Body of pancreas (tissue), 4 donors: Measurements from ENCODE around the gene NKAIN4. TPM values are rescaled to one million over a fixed set of nuclear protein-coding genes. Genes with fewer than 3 reads are reported as not detected.
"Not testable (repeated sequence)": the region's sequence is repeated elsewhere in the genome, so short reads cannot be mapped to it uniquely, and the experiment has no call there.

Experiments used
- ATAC-seq: fragments of 150-250 bp; one replicate; pipeline ENCODE4 v1.9.1; 2016
- DNase-seq, 4 donors: peaks; one replicate each; pipeline ENCODE4 v3.0.0-alpha.2; 2019
- H3K27ac ChIP-seq, 4 donors: fragments of 200-600 bp; sonication (generic); 1 replicate in 3 of 4; 2 replicates in 1 of 4; pipeline versions ENCODE4 v1.5.1 to v1.6.1; 2016 to 2019; ENCODE audit warnings: mild to moderate bottlenecking in 1 of 4, mixed read lengths in 1 of 4, moderate library complexity in 1 of 4
- H3K27me3 ChIP-seq, 2 donors: fragments of 200-600 bp; sonication (generic); one replicate each; pipeline ENCODE4 v1.6.0; 2016; ENCODE audit warnings: mild to moderate bottlenecking in 1 of 2
- H3K36me3 ChIP-seq, 2 donors: fragments of 200-600 bp; sonication (generic); replicated peaks in 1 of 2; 2 replicates each; pipeline ENCODE4 v1.5.1; 2016; ENCODE audit warnings: low read depth in 2 of 2; ENCODE audit not compliant: insufficient read depth in 1 of 2
- H3K4me1 ChIP-seq: fragments of 200-600 bp; sonication (generic); one replicate; pipeline ENCODE4 v1.6.0; 2016
- H3K4me3 ChIP-seq, 2 donors: fragments of 200-600 bp; sonication (generic); 1 replicate in 1 of 2; 2 replicates in 1 of 2; pipeline ENCODE4 v1.5.1; 2016 to 2019
- H3K9me3 ChIP-seq, 3 donors: fragments of 200-600 bp; sonication (generic); 1 replicate in 2 of 3; 2 replicates in 1 of 3; pipeline ENCODE4 v1.5.1; 2016
- POLR2A ChIP-seq, 3 donors: fragments of 450-650 bp; IDR thresholded peaks; one replicate each; pipeline ENCODE4 v1.6.1; 2016; ENCODE audit warnings: antibody characterized with exemption in 3 of 3, mild to moderate bottlenecking in 2 of 3
- WGBS, 2 donors: methylation state at CpG; one replicate each; pipeline ENCODE4 v1.1.5; 2017; 5-methylcytosine and 5-hydroxymethylcytosine counted together
- intact Hi-C: fragments of 100-400 bp; cut with DNase I; formaldehyde crosslinking; loops from one replicate; pipeline ENCODE4 v1.15.1; 2023
- total RNA-seq, 2 donors: library from RNA; depleted of rRNA; stranded (reverse); fragments of >200 nt; gene quantifications; one replicate each; pipeline ENCODE4 v1.1.0, GENCODE V29; 2016
- TF ChIP-seq, protein P1 (sequence below), 7 experiments: fragments of 450-650 bp in 4 of 7; fragments of 200-600 bp in 3 of 7; sonication (generic) in 3 of 7; IDR thresholded peaks; one replicate each; pipeline ENCODE4 v1.5.1; 2016 to 2019; ENCODE audit warnings: antibody characterized with exemption in 7 of 7

The NKAIN4 gene
- total RNA-seq, 2 donors from 2014 or later, result not detected

DNA sequence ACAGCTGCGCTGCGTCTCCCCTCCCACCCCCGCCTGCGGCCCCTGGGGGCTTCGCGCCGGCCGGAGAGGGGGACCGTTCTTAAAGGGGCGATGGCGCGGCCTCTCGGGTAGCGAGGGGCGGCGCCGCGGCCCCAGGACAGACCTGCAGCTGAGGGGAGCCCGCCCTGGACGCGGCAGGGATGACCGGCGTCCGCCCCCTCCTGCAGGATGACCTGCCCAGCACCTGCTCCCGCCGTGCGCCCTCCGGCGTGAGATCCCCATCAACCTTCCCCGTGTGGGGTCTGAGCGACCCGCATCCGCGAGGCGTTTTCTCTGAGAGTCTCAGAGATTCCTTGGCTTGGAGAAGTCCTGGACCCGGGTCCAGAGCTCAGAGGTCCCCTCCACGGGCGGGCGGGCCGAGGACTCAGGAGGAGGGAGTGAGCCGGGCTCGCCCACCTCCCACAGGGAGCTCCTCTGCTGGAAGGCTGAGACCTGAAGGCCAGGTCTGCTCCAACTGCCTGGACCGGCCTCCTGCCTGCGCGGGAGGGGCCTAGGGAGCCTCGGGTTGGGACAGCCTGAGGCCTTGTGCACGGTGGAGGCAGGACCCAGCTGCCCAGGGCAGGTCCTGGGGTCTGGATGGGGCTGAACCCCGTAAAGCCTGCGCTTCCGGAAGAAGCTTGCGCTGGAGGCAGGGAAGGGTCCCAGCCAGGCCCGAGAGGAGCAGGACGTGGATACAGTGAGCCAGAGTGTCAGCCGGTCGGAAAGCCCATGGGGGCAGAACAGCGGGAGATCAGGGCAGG lies 532 bp upstream of the NKAIN4 start:
- Histone ChIP-seq H3K9me3 (no peaks in the 10 kb centered on the region), H3K27me3 (peaks cover 0 to 19% of the 10 kb centered on the region in 2 donors)

DNA sequence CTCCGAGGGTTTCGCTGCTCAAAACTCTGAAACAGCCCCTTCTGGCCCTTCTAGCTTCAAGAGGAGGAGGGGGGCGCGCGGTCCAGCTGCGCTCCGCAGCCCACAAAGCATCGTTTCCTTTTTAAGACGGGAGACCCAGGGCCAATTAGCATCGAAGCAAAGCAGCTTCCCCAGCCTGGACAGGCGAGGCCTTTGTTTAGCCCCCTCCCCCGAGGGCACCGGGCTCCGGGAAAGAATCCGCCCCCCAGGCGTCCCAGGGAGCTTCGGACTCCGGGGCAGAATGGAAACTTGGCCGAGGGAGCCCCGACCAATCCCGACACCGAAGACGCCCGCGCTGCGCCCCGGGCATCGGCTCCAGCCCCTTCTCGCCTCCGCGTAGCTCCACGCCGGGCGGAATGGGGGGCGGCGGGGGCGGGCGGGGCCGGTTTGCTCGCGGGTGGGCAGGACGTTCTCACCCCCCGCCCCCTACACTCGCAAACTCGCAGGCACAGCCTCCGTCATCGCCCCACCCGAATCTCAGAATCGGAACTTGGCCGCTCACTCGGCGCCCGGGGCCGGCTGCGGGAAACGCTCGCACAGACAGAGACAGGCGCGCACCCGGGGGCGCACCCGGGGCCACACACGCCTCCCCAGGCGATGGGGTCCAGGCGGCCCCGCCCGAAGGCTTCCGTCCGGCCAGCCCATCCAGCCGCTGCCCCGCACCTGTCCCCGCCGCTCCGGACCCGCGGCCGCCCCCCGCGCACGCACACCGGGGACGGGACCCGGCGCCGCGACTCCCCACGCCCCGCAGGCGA lies 628 bp downstream of the NKAIN4 start:
- H3K4me3 ChIP-seq, result no peak overlapping the region
- peaks cover 12% of the 10 kb centered on the region for H3K4me1 ChIP-seq
- H3K9me3 ChIP-seq, result no peaks in the 10 kb centered on the region
- peaks cover 0 to 19% of the 10 kb centered on the region in 2 donors for H3K27me3 ChIP-seq
- no peaks in the 10 kb centered on the region for H3K36me3 ChIP-seq
- DNase-seq (no peak), ATAC-seq (no peak)
- no peak for TF ChIP-seq POLR2A (IDR thresholded peaks at IDR 0.05)
- TF ChIP-seq, protein P1, sequence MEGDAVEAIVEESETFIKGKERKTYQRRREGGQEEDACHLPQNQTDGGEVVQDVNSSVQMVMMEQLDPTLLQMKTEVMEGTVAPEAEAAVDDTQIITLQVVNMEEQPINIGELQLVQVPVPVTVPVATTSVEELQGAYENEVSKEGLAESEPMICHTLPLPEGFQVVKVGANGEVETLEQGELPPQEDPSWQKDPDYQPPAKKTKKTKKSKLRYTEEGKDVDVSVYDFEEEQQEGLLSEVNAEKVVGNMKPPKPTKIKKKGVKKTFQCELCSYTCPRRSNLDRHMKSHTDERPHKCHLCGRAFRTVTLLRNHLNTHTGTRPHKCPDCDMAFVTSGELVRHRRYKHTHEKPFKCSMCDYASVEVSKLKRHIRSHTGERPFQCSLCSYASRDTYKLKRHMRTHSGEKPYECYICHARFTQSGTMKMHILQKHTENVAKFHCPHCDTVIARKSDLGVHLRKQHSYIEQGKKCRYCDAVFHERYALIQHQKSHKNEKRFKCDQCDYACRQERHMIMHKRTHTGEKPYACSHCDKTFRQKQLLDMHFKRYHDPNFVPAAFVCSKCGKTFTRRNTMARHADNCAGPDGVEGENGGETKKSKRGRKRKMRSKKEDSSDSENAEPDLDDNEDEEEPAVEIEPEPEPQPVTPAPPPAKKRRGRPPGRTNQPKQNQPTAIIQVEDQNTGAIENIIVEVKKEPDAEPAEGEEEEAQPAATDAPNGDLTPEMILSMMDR (IDR thresholded peaks at IDR 0.05), result no peak
- WGBS, 2 donors, result 0 to 1% methylated on average over 2 to 82 of the region's 89 CpGs
- H3K27ac ChIP-seq, result no peak overlapping the region
- intact Hi-C loops, result no loop called here

More for the DNA sequence above, 532 bp upstream of the NKAIN4 start:
- Histone ChIP-seq H3K4me3 (no peak overlapping the region), H3K4me1 (peaks cover 12% of the 10 kb centered on the region), H3K27ac (no peak overlapping the region), H3K36me3 (no peaks in the 10 kb centered on the region)
- intact Hi-C loops, result no loop called here
- TF ChIP-seq POLR2A (IDR thresholded peaks at IDR 0.05), result no peak
- TF ChIP-seq, protein P1 (IDR thresholded peaks at IDR 0.05), result no peak
- DNase-seq (peak in 1 of 4 donors; percentile 14), ATAC-seq (no peak)
- WGBS, 2 donors, result 5 to 25% methylated on average over 2 to 45 of the region's 56 CpGs

DNA sequence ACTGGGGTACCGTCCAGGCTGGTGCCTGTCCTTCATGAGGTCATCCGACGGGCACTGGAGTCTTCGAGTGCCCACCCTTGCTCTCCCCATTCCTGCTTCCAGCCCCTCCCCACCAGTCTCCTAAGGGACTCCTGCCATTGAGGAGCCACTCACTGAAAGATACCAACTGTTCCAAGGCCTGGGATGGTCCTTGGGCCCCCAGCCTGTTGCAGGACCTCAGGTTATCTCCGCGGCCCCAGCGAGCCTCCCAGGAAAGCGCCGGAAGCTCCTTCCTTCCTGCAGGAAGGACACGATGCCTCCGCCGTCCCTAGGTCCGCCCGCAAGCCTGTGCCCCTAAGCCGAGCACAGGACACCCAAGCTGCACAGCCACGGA lies 1.2 kb downstream of the NKAIN4 start:
- Histone ChIP-seq H3K4me1 (peaks cover 12% of the 10 kb centered on the region), H3K4me3 (no peak overlapping the region), H3K27ac (no peak overlapping the region), H3K9me3 (no peaks in the 10 kb centered on the region), H3K36me3 (no peaks in the 10 kb centered on the region), H3K27me3 (peaks cover 0 to 20% of the 10 kb centered on the region in 2 donors)
- DNase-seq (no peak), ATAC-seq (no peak)
- WGBS, 2 donors, result 12 to 18% methylated on average over 4 to 16 of the region's 16 CpGs
- intact Hi-C loops, result no loop called here
- TF ChIP-seq, protein P1 (IDR thresholded peaks at IDR 0.05), result no peak
- TF ChIP-seq POLR2A (IDR thresholded peaks at IDR 0.05), result no peak

DNA sequence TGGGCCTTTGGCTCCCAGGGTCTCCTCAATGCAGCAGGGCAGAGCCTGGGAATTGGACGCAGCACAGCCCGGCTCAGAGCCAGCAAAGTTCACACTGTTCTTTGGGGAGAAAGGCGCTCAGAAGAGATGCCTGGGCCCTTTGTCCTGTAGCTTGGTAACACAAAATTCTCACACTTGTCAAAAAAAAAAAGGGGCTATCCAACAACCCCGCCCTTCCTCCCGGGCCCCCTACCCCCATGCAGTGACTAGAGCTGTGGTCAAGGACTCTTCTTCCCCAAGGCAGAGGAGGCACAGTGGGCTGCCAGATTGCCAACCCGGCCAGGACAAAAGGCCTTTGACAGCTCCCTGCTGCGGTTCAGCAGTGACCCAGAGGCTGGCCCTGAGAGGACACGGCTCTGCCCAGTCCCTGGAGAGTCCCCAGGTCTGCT lies 2.0 kb downstream of the NKAIN4 start:
- DNase-seq (no peak), ATAC-seq (no peak)
- TF ChIP-seq, protein P1 (IDR thresholded peaks at IDR 0.05), result no peak
- TF ChIP-seq POLR2A (IDR thresholded peaks at IDR 0.05), result no peak
- H3K4me1 ChIP-seq, result peaks cover 12% of the 10 kb centered on the region
- no peak overlapping the region for H3K27ac ChIP-seq
- 49 to 62% methylated on average over 5 to 8 of the region's 8 CpGs for WGBS, 2 donors
- intact Hi-C loops, result no loop called here
- H3K27me3 ChIP-seq, result peaks cover 0 to 24% of the 10 kb centered on the region in 2 donors
- H3K36me3 ChIP-seq, result no peaks in the 10 kb centered on the region
- H3K9me3 ChIP-seq, result no peaks in the 10 kb centered on the region
- no peak overlapping the region for H3K4me3 ChIP-seq

DNA sequence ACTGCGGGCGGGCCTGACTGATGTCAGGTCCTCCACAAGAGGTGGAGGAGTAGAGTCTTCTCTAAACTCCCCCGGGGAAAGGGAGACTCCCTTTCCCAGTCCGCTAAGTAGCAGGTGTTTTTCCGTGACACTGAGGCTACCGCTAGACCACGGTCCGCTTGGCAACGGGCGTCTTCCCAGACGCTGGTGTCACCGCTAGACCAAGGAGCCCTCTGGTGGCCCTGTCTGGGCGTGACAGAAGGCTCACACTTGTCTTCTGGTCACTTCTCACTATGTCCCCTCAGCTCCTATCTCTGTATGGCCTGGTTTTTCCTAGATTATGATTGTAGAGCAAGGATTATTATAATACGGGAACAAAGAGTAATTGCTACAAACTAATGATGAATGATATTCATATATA lies 2.9 kb downstream of the NKAIN4 start:
- Histone ChIP-seq H3K27me3 (peaks cover 0 to 24% of the 10 kb centered on the region in 2 donors), H3K4me1 (peaks cover 19% of the 10 kb centered on the region)
- intact Hi-C loops, H3K4me3 ChIP-seq, H3K36me3 ChIP-seq, ATAC-seq, H3K9me3 ChIP-seq, H3K27ac ChIP-seq: not testable (repeated sequence)
- WGBS, 2 donors, result 25 to 38% methylated on average over 12 to 13 of the region's 14 CpGs
- DNase-seq, result peak in 2 of 4 donors; percentile 10 to 20
